ENCODE data around the gene PNPLA2.

- TF ChIP-seq, protein P1, sequence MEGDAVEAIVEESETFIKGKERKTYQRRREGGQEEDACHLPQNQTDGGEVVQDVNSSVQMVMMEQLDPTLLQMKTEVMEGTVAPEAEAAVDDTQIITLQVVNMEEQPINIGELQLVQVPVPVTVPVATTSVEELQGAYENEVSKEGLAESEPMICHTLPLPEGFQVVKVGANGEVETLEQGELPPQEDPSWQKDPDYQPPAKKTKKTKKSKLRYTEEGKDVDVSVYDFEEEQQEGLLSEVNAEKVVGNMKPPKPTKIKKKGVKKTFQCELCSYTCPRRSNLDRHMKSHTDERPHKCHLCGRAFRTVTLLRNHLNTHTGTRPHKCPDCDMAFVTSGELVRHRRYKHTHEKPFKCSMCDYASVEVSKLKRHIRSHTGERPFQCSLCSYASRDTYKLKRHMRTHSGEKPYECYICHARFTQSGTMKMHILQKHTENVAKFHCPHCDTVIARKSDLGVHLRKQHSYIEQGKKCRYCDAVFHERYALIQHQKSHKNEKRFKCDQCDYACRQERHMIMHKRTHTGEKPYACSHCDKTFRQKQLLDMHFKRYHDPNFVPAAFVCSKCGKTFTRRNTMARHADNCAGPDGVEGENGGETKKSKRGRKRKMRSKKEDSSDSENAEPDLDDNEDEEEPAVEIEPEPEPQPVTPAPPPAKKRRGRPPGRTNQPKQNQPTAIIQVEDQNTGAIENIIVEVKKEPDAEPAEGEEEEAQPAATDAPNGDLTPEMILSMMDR (conservative IDR thresholded peaks at IDR 0.05 in 1 of 2, IDR thresholded peaks at IDR 0.05 in 1 of 2; ENCODE audit: extremely low read depth in 1 of 2, insufficient read depth in 1 of 2, low read depth in 1 of 2, low read length in 2 of 2) = no peak
- no peak for TF ChIP-seq EZH2 (IDR thresholded peaks at IDR 0.05; ENCODE audit: borderline replicate concordance, low read length)
These were observed 36.6 kb downstream of the PNPLA2 start for GRCh38 chr11:855330-855674.

All from mammary epithelial cell (primary cell).